Measurements from ENCODE around the gene STN1.

Gene STN1

GRCh38 chr10:103918053-103918846, at the start of gene STN1:
STN1 (minus strand) TSS chr10:103918184; CDS start chr10:103917594, 590 bp downstream.
- peak; percentile 95 to 97 for DNase-seq

DNA sequence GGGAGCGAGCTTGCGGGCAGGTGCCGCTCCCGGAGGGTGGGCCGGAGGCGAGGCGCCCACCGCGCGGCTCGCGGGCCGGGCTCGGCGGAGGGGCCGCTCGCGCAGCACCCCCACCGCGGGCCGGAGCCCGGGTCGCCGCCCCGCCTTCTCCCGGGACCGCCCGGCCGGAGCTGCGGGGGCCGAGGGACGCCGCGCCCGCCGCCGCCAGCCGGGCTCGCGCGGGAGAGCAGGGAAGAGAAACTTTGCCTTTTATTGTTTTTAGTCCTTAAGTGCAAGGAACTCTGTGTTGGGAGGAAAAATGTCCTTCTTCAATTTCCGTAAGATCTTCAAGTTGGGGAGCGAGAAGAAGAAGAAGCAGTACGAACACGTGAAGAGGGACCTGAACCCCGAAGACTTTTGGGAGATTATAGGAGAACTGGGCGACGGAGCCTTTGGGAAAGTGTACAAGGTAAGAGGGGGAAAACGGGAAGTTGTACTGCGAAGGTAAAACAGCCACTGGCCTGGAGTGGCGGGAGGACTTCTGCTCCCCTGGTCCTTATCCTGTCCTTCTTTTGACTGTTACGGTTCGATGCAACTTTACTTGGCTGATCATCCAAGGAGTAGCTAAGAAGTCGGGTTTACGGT, 49.6 kb upstream of the STN1 start:
- peak in 1 of 2 experiments; percentile 22 for DNase-seq

- peak; percentile 76 to 81 for DNase-seq
Measured at GRCh38 chr10:103966671-103967447, 48.9 kb upstream of the STN1 start, which contains the start of gene SLK. SLK (plus strand) TSS chr10:103967140; CDS start chr10:103967746, 606 bp downstream.

DNA sequence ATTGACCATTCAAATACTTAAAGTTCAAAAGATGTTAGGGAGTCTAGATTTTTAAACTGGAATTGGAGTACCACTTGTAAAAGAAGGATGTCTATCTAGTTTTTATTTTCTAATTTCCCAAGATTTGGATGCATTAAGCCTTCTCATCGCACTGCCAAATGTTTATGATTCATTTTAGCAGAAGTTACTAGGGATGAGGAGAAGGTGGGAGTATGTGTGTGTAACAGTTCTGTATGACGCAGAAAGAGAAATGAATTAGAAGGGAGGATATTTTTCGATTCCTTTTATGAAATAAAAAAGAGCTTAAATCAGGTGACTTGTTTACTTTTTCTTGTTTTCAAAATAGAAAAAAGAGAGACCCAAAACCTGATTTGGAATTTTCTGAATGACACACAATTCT, 42.1 kb upstream of the STN1 start:
- DNase-seq = no peak

GRCh38 chr10:103958996-103959395, 41.0 kb upstream of the STN1 start:
- DNase-seq = no peak

- DNase-seq = no peak
Measured at GRCh38 chr10:103954543-103954942, 36.6 kb upstream of the STN1 start.

DNA sequence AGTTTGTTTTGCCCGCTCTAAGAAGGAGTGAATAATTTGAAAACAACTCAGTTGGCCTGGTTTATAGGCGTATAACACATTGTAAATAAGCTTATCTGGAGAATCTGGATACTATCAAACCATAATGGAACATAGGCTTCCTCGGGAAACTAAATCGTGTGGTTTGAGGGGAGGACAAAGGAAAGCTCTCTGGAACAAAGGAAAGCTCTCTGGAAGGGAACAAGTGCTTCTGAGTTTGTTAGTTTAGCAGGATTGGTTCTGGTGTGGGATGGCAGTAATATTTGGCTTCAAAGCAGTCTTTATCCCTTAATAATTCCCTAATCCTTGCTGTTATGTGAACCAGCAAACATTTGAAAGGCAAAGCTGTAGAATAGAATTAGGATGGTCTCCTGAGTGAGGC, 34.0 kb upstream of the STN1 start:
- DNase-seq = no peak

GRCh38 chr10:103951183-103951582, 33.2 kb upstream of the STN1 start:
- DNase-seq = no peak

GRCh38 chr10:103949728-103950127, 31.7 kb upstream of the STN1 start:
- DNase-seq = no peak

DNA sequence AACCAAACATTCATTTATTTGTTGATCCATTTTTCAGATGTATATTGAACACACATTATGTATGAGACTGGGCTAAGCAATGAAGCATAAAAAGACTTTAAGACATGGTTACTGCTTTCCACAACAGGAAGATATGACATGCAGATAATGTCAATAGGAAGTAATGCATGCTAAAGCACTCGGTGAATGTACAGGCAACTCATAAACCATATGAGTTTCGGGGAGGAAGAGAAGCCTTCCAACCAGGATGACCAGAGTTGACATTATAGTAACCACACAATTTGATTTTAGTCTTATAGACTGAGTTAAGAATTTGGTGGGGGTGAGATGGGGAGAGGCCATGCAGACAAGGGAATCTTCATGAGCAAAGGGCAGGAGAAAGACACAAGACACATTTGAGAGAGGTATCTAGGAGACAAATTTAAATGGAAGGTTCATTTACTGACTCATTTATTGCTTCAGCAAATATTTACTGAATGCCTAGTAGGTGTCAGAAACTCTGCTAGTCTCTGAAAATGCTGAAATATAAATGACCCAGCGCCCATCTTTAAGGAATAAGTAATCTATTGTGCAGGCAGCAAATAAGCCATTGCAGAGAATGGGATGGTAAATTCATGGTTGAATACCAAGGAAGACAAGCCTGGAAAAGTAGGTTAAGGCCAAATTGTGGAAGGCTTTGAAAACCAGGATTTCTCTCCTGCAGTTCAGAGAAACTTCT, 30.0 kb upstream of the STN1 start:
- DNase-seq = no peak

DNA sequence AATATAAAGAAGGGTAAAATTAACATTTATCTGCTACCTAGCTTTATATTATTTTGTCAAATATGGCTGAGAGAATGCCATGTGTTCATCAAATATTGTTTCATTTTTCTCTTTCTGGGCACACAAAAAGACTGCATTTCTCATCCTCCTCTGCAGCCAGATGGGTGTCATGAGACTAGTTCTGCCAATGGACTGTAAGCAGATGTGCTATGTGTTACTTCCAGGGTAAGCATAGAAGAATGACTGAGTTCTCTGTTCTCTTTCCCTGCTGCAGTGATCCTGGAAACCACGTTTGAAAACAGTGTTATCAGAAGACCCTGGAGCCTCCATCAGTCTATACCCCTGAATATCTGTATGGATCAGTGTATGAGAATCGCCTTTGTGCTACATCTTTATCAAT, 24.9 kb upstream of the STN1 start:
- no peak for DNase-seq

DNA sequence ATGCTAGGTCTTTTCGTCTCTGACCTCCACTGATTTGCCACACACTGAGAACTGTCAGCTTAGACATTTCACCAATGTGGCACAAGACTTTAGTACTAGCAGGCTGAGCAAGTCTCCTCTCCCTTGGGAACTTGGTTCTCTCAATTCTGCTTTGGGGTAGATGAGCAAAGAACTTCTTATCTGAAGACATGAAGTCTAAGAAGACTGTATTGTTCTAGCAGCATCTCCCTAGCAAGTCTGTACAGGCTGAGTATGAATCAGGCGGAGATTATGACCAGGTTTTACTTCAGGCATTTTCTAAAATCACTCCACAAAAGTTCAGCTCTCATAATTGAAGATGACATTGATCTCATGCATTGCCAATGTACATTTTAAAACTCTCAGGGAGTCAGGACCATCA, 23.8 kb upstream of the STN1 start:
- no peak for DNase-seq

- DNase-seq = no peak
Measured at GRCh38 chr10:103939522-103939921, 21.5 kb upstream of the STN1 start.

- DNase-seq = no peak
Measured at GRCh38 chr10:103936022-103936421, 18.0 kb upstream of the STN1 start.

GRCh38 chr10:103934308-103934707, 16.3 kb upstream of the STN1 start:
- DNase-seq = no peak

GRCh38 chr10:103933557-103934121, 15.7 kb upstream of the STN1 start:
- no peak for DNase-seq

- DNase-seq = no peak
Measured at GRCh38 chr10:103932971-103933370, 15.0 kb upstream of the STN1 start.

DNA sequence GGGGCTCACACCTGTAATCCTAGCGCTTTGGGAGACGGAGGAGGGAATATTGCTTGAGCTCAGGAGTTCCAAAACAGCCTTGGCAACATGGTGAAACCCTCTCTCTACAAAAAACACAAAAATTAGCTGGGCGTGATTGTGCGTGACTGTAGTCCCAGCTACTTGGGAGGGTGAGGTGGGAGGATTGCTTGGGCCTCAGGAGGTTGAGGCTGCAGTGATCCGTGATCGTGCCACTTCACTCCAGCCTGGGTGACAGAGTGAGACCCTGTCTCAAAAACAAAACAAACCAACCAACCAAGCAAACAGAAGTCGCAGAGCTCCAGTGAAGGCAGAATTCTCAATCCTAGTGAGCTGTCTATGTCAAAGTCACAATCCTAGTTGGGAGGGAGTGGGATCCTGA, 14.3 kb upstream of the STN1 start:
- no peak for DNase-seq

DNA sequence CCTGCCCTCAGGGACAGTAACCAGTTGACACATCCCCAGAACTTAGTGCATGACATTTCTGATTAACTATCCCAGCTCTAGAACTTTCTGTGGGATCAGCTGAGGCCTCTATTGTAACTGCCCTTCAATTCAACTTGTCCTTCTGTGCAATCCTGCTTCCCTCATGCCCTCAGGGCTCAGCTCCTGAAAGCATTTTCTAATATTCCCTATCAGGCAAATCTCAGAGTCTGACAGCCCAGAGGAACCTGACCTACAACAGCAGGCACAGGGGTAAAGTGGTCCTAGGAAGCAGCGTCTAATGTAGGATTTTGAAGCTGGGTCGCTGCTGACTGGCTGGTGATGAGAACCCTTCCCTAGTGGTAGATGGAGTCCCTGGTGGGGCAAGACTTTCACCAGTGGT, 13.6 kb upstream of the STN1 start:
- DNase-seq = no peak

- DNase-seq = no peak
Measured at GRCh38 chr10:103930881-103931280, 12.9 kb upstream of the STN1 start.

GRCh38 chr10:103930449-103930848, 12.5 kb upstream of the STN1 start:
- no peak for DNase-seq

DNA sequence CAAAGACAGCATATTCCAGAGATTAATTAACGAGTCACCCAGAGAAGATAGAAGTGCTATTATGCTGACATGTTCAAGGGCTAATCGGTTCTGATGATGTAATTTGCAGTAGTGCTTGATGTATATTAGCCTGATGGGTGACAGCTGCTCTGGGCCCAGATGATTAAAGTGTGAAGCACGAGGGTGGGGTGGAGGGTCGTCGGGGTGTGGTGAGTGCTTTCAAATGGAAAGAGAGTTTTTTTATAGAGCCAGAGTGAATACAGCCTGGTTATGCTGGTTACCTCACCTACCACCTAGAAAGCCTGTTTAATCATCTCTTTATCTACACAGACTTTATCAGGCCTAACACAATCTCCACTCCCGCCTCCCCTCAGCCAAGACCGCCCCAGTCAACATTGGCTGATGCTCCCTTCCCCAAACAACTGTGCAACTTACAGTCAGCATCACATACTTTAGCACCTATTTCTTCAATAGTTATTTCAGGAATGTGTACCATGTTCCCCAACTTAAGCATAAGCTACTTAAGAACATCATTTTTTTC, 11.5 kb upstream of the STN1 start:
- no peak for DNase-seq
